GM23338 (cell line): ENCODE measurements around the gene DNM1L.

ENCODE experiments used
- ZNF114 ChIP-seq: fragments of 250-450 bp; sonication (Bioruptor Pico); IDR thresholded peaks from 2 replicates; pipeline ENCODE4 v1.5.0; 2020; ENCODE audit warnings: mild to moderate bottlenecking, moderate library complexity
- TF ChIP-seq, protein P1 (sequence below), 2 experiments: fragments of 200-600 bp in 1 of 2; sonication (generic) in 1 of 2; conservative IDR thresholded peaks; 2 replicates each; pipeline versions ENCODE4 v1.5.1 to v1.6.1; 2016 to 2017; ENCODE audit warnings: antibody characterized with exemption in 2 of 2, low read depth in 2 of 2, mild to moderate bottlenecking in 2 of 2, moderate library complexity in 1 of 2

GRCh38 chr12:32765906-32766305 is 86.8 kb downstream of the DNM1L start:
- TF ChIP-seq, protein P1, sequence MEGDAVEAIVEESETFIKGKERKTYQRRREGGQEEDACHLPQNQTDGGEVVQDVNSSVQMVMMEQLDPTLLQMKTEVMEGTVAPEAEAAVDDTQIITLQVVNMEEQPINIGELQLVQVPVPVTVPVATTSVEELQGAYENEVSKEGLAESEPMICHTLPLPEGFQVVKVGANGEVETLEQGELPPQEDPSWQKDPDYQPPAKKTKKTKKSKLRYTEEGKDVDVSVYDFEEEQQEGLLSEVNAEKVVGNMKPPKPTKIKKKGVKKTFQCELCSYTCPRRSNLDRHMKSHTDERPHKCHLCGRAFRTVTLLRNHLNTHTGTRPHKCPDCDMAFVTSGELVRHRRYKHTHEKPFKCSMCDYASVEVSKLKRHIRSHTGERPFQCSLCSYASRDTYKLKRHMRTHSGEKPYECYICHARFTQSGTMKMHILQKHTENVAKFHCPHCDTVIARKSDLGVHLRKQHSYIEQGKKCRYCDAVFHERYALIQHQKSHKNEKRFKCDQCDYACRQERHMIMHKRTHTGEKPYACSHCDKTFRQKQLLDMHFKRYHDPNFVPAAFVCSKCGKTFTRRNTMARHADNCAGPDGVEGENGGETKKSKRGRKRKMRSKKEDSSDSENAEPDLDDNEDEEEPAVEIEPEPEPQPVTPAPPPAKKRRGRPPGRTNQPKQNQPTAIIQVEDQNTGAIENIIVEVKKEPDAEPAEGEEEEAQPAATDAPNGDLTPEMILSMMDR (conservative IDR thresholded peaks at IDR 0.05; ENCODE audit: low read depth in 2 of 2) = no peak
- no peak for TF ChIP-seq ZNF114 (CRISPR knock-in tag)
